Retinal pigment epithelial cell (primary cell): Measurements from ENCODE around the gene SSC5D.
A peak's percentile ranks its signal among the peaks of the same experiment; 100 is the strongest.

ENCODE experiments used
- DNase-seq: peaks from one replicate; pipeline ENCODE4 v3.0.0-alpha.2; 2010; ENCODE audit warnings: low read depth
- H3K4me3 ChIP-seq: 2 replicates; pipeline ENCODE4 v1.5.1; 2011; ENCODE audit warnings: mild to moderate bottlenecking, low read length, control low read depth, moderate library complexity
- TF ChIP-seq, protein P1 (sequence below): conservative IDR thresholded peaks from 2 replicates; pipeline ENCODE4 v1.5.1; 2011; ENCODE audit warnings: low read depth, low read length, control low read depth, inconsistent platforms

SSC5D gene

DNA sequence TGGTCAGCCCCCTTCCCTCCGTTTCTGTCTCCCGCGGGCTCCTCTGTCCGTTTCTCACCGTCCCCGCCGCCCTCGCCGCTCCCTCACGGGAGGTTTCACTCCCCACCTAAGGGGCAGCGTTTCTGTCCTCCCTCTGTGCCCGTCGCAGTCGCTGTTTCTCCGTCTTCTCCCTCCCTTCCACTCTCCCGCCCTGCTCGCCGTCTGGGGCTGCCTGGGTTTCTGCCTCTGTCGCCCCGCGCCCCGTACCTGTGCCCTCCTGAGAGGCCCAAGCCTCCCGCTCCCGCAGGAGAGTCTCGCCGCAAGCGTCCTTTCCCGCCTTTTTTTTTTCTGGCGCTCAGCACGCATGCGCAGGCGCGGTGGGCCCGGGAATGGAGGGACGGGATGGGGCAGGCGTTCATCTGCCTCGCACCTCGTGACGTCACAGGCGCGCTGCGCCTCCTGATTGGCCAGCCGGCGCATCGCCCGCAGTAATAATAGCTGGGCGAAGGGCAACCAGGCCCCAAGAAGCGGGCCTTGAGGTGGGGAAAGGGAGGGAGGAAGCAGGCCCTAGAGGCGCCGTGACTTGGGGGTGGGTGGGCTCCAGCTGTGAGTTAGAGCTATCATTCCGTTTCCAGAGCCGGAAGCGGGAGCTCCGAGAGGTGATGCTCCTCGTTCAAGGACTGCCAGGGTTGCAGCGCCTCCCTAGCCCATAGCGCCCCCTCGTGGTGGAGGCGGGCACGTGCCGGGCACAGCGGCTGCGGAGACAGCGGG, 15.4 kb downstream of the SSC5D start:
- TF ChIP-seq, protein P1, sequence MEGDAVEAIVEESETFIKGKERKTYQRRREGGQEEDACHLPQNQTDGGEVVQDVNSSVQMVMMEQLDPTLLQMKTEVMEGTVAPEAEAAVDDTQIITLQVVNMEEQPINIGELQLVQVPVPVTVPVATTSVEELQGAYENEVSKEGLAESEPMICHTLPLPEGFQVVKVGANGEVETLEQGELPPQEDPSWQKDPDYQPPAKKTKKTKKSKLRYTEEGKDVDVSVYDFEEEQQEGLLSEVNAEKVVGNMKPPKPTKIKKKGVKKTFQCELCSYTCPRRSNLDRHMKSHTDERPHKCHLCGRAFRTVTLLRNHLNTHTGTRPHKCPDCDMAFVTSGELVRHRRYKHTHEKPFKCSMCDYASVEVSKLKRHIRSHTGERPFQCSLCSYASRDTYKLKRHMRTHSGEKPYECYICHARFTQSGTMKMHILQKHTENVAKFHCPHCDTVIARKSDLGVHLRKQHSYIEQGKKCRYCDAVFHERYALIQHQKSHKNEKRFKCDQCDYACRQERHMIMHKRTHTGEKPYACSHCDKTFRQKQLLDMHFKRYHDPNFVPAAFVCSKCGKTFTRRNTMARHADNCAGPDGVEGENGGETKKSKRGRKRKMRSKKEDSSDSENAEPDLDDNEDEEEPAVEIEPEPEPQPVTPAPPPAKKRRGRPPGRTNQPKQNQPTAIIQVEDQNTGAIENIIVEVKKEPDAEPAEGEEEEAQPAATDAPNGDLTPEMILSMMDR: peak; percentile 91
- H3K4me3 ChIP-seq: peak overlapping the region; percentile 57
- peak; percentile 63 for DNase-seq

DNA sequence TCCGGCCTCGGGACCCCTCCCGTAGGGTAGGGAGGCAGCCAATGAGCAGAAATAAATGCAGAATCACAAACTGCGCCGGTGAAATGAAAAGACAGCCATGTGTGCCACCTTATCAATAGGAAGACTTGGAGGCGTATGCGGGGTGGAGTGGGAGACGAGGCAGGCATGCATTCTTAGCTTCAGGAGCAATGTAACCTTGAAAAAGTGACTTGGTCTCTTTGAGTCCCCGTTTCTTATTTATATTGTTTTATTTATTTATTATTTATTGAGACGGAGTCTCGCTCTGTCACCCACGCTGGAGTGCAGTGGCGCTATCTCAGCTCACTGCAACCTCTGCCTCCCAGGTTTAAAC, 16.0 kb downstream of the SSC5D start:
- no peak for DNase-seq
- TF ChIP-seq, protein P1: no peak
- H3K4me3 ChIP-seq: no peak overlapping the region

DNA sequence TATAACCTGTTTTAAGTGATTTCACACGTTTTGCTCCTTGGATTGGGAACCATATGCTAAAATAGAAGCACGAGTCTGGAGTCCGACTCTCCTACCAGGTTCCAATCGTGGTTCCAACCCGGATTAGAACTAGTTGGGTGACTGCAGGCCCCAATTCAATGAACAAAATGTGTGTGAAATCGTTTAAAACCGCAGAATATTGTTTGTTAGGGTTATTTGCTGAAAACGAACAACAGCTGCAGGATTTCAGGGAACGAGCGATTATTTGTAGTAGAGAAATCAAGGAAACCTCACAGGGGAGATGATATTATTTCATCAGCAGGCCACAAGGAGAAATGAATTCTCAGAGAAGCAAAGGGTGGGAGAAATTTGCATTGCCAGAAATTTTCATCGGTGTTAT, 16.7 kb downstream of the SSC5D start:
- TF ChIP-seq, protein P1: no peak
- no peak for DNase-seq
- no peak overlapping the region for H3K4me3 ChIP-seq

DNA sequence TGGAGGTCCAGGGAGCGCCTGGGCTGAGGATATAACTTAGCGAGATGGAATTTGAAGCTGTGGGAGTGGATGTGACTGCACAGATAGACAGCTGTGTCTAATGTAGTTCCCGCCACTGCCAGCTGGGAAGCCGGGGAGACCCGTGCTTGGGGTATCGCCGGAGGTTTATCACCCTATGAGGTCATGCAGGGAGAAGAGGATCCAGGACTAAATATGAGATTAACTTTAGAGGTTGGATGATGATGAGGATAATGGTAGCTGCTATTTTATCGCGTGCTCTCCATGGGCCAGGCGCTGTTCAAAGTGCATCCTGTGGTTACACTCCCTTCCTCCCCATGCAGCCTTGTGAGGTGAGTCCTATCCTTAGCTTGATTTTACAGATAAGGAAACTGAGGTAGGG, 19.9 kb downstream of the SSC5D start:
- H3K4me3 ChIP-seq: no peak overlapping the region
- no peak for DNase-seq
- TF ChIP-seq, protein P1: no peak

DNA sequence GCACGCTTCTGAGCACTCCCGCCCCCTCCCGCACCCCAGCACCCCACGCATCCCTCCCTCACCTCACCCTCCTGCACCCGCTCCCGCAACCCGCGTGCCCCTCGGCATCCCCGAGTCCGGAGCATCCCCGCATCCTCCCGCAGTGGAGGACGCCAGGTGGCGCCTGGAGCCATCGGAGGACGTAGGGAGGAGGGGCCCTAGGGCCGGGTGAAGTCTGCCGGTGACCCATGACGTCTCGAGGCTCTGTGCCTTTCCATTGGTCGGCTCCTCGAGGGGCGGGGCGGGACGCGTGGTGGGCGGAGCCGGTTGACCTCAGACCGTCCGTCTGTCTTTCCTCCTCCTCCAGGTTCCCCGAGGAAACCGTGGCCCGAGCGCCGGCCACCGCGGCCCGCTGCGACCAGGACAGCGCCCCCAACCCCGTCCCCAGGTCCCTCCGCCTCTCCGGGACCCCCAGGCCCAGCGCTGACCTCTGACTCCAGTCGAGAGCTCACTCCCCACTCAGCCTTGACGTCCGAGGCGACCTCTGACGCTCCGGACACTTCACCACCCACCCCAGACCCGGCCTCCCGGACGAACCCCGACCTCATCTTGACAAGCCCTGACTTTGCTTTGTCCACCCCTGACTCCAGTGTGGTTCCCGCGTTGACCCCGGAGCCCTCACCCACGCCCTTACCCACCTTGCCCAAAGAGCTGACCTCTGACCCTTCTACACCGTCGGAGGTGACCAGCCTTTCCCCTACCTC, 28.8 kb downstream of the SSC5D start:
- TF ChIP-seq, protein P1: peak; percentile 92
- peak; percentile 53 for DNase-seq
- H3K4me3 ChIP-seq: peak overlapping the region; percentile 44

DNA sequence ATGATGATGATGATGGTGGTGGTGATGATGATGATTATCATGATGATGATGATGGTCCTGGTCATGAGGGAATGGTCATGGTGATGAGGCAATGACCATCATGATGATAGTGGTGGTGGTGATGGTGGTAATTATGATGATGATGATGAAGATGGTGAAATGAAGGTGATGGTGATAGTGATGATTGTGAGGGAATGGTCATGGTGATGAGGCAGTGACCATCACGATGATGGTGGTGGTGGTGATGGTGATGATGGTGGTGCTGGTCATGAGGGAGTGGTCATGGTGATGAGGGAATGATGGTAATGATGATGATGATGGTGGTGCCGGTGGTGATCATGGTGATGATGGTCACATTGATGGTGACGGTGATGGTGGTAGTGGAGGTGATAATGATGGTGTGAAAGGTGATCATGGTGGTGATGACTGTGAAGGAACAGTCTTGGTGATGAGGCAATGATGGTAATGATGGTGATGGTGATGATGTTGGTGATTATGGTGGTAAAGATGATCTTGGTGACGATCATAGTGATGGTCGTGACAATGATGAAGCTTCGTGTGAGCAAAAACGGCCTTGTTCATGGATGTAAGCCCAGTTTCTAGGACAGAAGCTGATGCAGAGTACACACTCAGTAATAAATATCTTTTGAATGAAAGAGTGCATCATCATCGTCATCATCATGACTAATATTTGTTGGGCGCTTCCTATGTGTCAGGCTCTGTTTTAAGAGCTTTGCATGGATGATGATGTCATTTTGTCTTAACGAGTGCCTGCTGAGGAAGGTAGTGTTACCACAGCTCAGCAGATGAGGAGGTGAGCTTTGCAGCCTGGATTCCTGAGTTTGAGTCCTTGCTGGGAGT, 31.4 kb downstream of the SSC5D start:
- no peak for DNase-seq
- TF ChIP-seq, protein P1: no peak
- H3K4me3 ChIP-seq: no peak overlapping the region
